Measurements from ENCODE around the gene ARL5B. TPM values are rescaled to one million over a fixed set of nuclear protein-coding genes. Genes with fewer than 3 reads are reported as not detected.

Gene ARL5B
- total RNA-seq, 1 experiment from 2014 or later: 13.2 TPM

- DNase-seq (ENCODE audit: low spot score): no peak
Measured at GRCh38 chr10:18699849-18700840, 40.9 kb downstream of the ARL5B start.

DNA sequence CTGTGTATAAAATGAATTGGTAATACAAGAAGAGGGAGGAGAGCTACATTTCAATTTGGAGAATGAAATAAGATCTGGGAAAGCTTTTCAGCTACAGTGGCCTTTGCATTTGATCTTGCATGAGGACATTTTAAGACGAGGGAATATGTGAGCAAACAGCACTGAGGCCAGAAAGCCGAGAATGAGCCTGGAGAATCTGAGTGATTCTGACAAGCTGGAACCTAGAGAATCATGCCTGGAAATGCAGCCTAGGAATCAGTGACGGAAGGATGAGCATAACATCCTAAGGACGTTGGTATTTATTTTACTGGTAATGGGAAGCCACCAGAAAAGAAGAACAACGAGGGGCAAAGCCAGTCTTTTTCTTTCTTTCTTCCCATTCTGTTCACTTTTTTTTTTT, 44.3 kb downstream of the ARL5B start:
- no peak for DNase-seq (ENCODE audit: low spot score)

DNA sequence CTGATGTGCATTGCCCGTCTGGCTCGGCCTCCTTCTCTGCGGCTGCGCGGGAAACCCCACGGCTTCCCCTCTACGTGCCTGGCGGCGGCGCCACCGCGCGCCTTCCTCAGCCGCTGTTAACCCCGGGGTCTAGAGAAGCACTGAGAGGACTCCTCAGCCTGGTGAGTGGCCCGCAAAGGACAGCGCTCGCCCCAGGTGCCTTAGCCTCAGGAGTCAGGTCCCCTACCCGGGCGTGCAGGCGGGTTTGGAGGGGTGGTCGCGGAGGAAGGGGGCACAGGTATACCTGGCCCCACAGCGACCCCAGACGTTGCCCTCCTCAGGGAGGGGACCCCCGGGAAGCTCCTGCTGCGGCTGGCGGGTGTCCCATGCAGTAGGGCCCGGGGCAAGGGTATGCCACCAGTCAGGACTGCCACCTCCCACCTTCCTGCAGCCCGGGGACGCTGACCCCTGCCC, 51.0 kb downstream of the ARL5B start:
- DNase-seq (ENCODE audit: low spot score): no peak

DNA sequence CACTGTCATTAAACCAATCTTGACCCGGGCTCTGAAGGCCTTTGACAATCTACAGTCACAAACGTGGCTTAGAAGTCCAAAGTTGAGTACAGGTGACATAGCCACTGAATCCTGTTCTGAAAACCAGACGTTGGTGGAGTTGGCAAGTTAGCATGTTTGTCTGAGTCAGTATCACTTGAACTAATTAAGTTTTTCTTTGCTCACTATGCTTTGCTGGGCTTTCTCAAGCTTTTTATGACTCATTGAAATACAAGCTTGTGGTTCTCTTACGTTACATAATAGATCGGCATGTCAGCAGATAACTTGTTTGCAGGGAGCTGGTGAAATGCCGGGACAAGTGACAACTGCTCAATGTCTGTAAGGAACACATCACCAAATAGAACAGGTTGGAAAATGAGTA, 53.8 kb downstream of the ARL5B start:
- DNase-seq (ENCODE audit: low spot score): peak; percentile 72

- DNase-seq (ENCODE audit: low spot score): no peak
Measured at GRCh38 chr10:18718991-18719390, 59.8 kb downstream of the ARL5B start.

GRCh38 chr10:18719811-18720210, 60.6 kb downstream of the ARL5B start:
- DNase-seq (ENCODE audit: low spot score): no peak

- no peak for DNase-seq (ENCODE audit: low spot score)
Measured at GRCh38 chr10:18721067-18721466, 61.8 kb downstream of the ARL5B start.

- DNase-seq (ENCODE audit: low spot score): no peak
Measured at GRCh38 chr10:18723801-18724200, 64.6 kb downstream of the ARL5B start.

Other genes starting within 250 kb of the ARL5B start
- gene NSUN6, start 7.8 kb upstream of the ARL5B start, total RNA-seq (2014; rRNA removed; shearing (Covaris generic)): 4.5 and 5.6 TPM in 2 replicates

All from HT-29 (cell line).